ENCODE measurements around the gene CD300LF. TPM values are rescaled to one million over a fixed set of nuclear protein-coding genes. Genes with fewer than 3 reads are reported as not detected.

The CD300LF gene
- total and polyA plus RNA-seq, 9 of the 15 experiments (the other 6 are each of a cell fraction or from before 2014, with no cell fraction given) = not detected

GRCh38 chr17:74712301-74712700, 422 bp downstream of the CD300LF start:
- Histone ChIP-seq H3K79me2 (ENCODE audit: control insufficient read depth, insufficient read depth, low read length) (no peaks in the 10 kb centered on the region), H3K9me3 (replicated peaks; ENCODE audit: control insufficient read depth, insufficient read depth, low read depth, low read length) (no peaks in the 10 kb centered on the region), H3K4me3 (no peak overlapping the region), H3K4me2 (ENCODE audit: insufficient read depth, low read length) (no peak overlapping the region), H4K20me1 (replicated peaks; ENCODE audit: control insufficient read depth, insufficient read depth, low read length) (peaks cover 8% of the 10 kb centered on the region), H3K27ac (ENCODE audit: extremely low read depth, low read depth, low read length) (no peak overlapping the region), H3K36me3 (ENCODE audit: control insufficient read depth, insufficient read depth, low read length) (no peaks in the 10 kb centered on the region), H3K27me3 (ENCODE audit: control insufficient read depth in 2 of 2, insufficient read depth in 2 of 2, low read length in 2 of 2) (peaks cover 5 to 32% of the 10 kb centered on the region in 2 experiments; a peak in 4 of 5 replicates), H3K9ac (ENCODE audit: insufficient read depth in 1 of 2, low read depth in 2 of 2, low read length in 2 of 2) (no peak overlapping the region), H2AFZ (ENCODE audit: low read depth, low read length) (no peak overlapping the region), H3K9me1 (ENCODE audit: control insufficient read depth, insufficient read depth, low read length) (no peaks in the 10 kb centered on the region), H3K4me1 (replicated peaks in 1 of 2; ENCODE audit: control insufficient read depth in 2 of 2, insufficient read depth in 2 of 2, low read length in 2 of 2) (peaks cover 0 to 6% of the 10 kb centered on the region in 2 experiments; a peak in 3 of 5 replicates)
- TF ChIP-seq CHCHD3 (CRISPR knock-in tag; IDR thresholded peaks at IDR 0.05) = no peak
- TF ChIP-seq HMG20A (CRISPR knock-in tag; conservative IDR thresholded peaks at IDR 0.05) = no peak
- no peak for TF ChIP-seq ZNF507 (tag; conservative IDR thresholded peaks at IDR 0.05)
- TF ChIP-seq FOXK1 (CRISPR knock-in tag; IDR thresholded peaks at IDR 0.05; ENCODE audit: borderline replicate concordance) = no peak
- TF ChIP-seq HNRNPH1 (optimal IDR thresholded peaks at IDR 0.05; ENCODE audit: low read depth, low read length) = no peak
- no peak for TF ChIP-seq RBM17 (IDR thresholded peaks at IDR 0.05; ENCODE audit: borderline replicate concordance, low read depth, low read length)
- no peak for TF ChIP-seq ARNT (IDR thresholded peaks at IDR 0.05)
- no peak for TF ChIP-seq HMGXB4 (CRISPR knock-in tag; IDR thresholded peaks at IDR 0.05)
- TF ChIP-seq ZNF431 (CRISPR knock-in tag; IDR thresholded peaks at IDR 0.05) = no peak
- no peak for TF ChIP-seq MCM3 (IDR thresholded peaks at IDR 0.05)
- TF ChIP-seq SMARCA4 (IDR thresholded peaks at IDR 0.05) = no peak
- no peak for TF ChIP-seq POLR2B (IDR thresholded peaks at IDR 0.05; ENCODE audit: low read depth, partially characterized antibody)
- TF ChIP-seq CREM (IDR thresholded peaks at IDR 0.05; ENCODE audit: low read depth) = no peak
- TF ChIP-seq CSDE1 (IDR thresholded peaks at IDR 0.05) = no peak
- no peak for TF ChIP-seq ZNF165 (CRISPR knock-in tag; IDR thresholded peaks at IDR 0.05; ENCODE audit: borderline replicate concordance)
- TF ChIP-seq SIN3B (IDR thresholded peaks at IDR 0.05; ENCODE audit: low read depth) = no peak
- no peak for TF ChIP-seq HEY1 (CRISPR knock-in tag; IDR thresholded peaks at IDR 0.05; ENCODE audit: borderline replicate concordance)
- no peak for TF ChIP-seq ZC3H4 (CRISPR knock-in tag; IDR thresholded peaks at IDR 0.05; ENCODE audit: borderline replicate concordance)
- in situ Hi-C loops (cut with MboI) (no loop called here), intact Hi-C loops (cut with micrococcal nuclease) (no loop called here)
- 3% methylated on average over 7 of the region's 7 CpGs for WGBS (ENCODE audit: insufficient coverage, low coverage, missing lambda C conversion rate)
- no peak for DNase-seq (ENCODE audit: extremely low read depth in 1 of 4, low spot score in 3 of 4)
- POLR2A ChIA-PET = no interaction called here
- no peak for FAIRE-seq
- no peak for ATAC-seq
- no TSS peak for BruUV-seq (replicated peaks)
- CTCF ChIA-PET (ENCODE audit: low intra/inter-chr PET ratio) = no interaction called here

Data from K562 (cell line).